WTC11 (cell line): Measurements from ENCODE around the gene CAV3. TPM values are rescaled to one million over a fixed set of nuclear protein-coding genes. Genes with fewer than 3 reads are reported as not detected.

Experiments used
- ATAC-seq: fragments of 200-7000 bp; cut with Tn5 transposase; 2 replicates; pipeline ENCODE4 v1.10.0; 2021; ENCODE audit warnings: mild to moderate bottlenecking, moderate library complexity
- CTCF ChIA-PET: fragments of 300-600 bp; sonication (Branson Sonifier 250); formaldehyde crosslinking; loops from one replicate; lab custom pipeline; 2021; ENCODE audit warnings: antibody characterized with exemption; lab: Charles Lee
- POLR2A ChIA-PET: fragments of 350-600 bp; sonication (Branson Sonifier 250); formaldehyde crosslinking; loops from one replicate; lab custom pipeline; 2021; ENCODE audit warnings: antibody characterized with exemption; lab: Charles Lee
- DNase-seq: peaks from one replicate; pipeline ENCODE4 v3.0.0; 2021; ENCODE audit warnings: low spot score
- H3K27ac Mint-ChIP-seq: 2 replicates; pipeline ENCODE4 v1.8.0; 2021; ENCODE audit warnings: mixed read lengths
- H3K27me3 Mint-ChIP-seq: 2 replicates; pipeline ENCODE4 v1.8.0; 2021; ENCODE audit warnings: low read depth, mild to moderate bottlenecking, moderate library complexity, mixed read lengths
- H3K36me3 Mint-ChIP-seq: 2 replicates; pipeline ENCODE4 v1.8.0; 2021; ENCODE audit warnings: mixed read lengths
- H3K4me1 Mint-ChIP-seq: 2 replicates; pipeline ENCODE4 v1.8.0; 2022; ENCODE audit warnings: mixed read lengths
- H3K4me3 Mint-ChIP-seq: 2 replicates; pipeline ENCODE4 v1.8.0; 2021; ENCODE audit warnings: mild to moderate bottlenecking, moderate library complexity, mixed read lengths
- H3K9me3 Mint-ChIP-seq: 2 replicates; pipeline ENCODE4 v1.8.0; 2021; ENCODE audit warnings: mixed read lengths
- ARID4B ChIP-seq: sonication (generic); formaldehyde crosslinking; IDR thresholded peaks from 2 replicates; pipeline ENCODE4 v1.8.0; 2023; ENCODE audit warnings: missing genetic modification reagents, mild to moderate bottlenecking, borderline replicate concordance
- ATF1 ChIP-seq: sonication (generic); formaldehyde crosslinking; IDR thresholded peaks from 2 replicates; pipeline ENCODE4 v1.8.1; 2023; ENCODE audit warnings: mild to moderate bottlenecking, moderate library complexity, missing genetic modification reagents
- CREB1 ChIP-seq: sonication (generic); formaldehyde crosslinking; IDR thresholded peaks from 2 replicates; pipeline ENCODE4 v1.8.0; 2023; ENCODE audit warnings: mild to moderate bottlenecking, missing genetic modification reagents
- CREM ChIP-seq: sonication (generic); formaldehyde crosslinking; IDR thresholded peaks from 2 replicates; pipeline ENCODE4 v1.8.1; 2022; ENCODE audit warnings: mild to moderate bottlenecking, missing genetic modification reagents, moderate library complexity
- ELF4 ChIP-seq: sonication (generic); formaldehyde crosslinking; IDR thresholded peaks from 2 replicates; pipeline ENCODE4 v1.8.1; 2022; ENCODE audit warnings: low read depth, mild to moderate bottlenecking, moderate library complexity, missing genetic modification reagents
- ERG ChIP-seq: fragments of 250-450 bp; sonication (Bioruptor Pico); IDR thresholded peaks from 2 replicates; pipeline ENCODE4 v1.8.0; 2021; ENCODE audit warnings: mild to moderate bottlenecking
- FOXP1 ChIP-seq: sonication (generic); formaldehyde crosslinking; IDR thresholded peaks from 2 replicates; pipeline ENCODE4 v1.8.0; 2022; ENCODE audit warnings: missing genetic modification reagents, mild to moderate bottlenecking, moderate library complexity, borderline replicate concordance
- GTF2I ChIP-seq: fragments of 250-450 bp; sonication (Bioruptor Pico); conservative IDR thresholded peaks from 2 replicates; pipeline ENCODE4 v1.4.0; 2021; ENCODE audit warnings: mild to moderate bottlenecking
- IRF2 ChIP-seq: sonication (generic); formaldehyde crosslinking; IDR thresholded peaks from 2 replicates; pipeline ENCODE4 v1.8.0; 2022; ENCODE audit warnings: low read depth, missing genetic modification reagents, borderline replicate concordance
- MXD4 ChIP-seq: fragments of 250-450 bp; sonication (Bioruptor Pico); IDR thresholded peaks from 2 replicates; pipeline ENCODE4 v1.8.0; 2021; ENCODE audit warnings: mild to moderate bottlenecking, moderate library complexity, borderline replicate concordance
- MYBL2 ChIP-seq: sonication (generic); formaldehyde crosslinking; IDR thresholded peaks from 2 replicates; pipeline ENCODE4 v1.8.1; 2023; ENCODE audit warnings: mild to moderate bottlenecking, moderate library complexity, missing genetic modification reagents
- NFE2L1 ChIP-seq: sonication (generic); formaldehyde crosslinking; IDR thresholded peaks from 2 replicates; pipeline ENCODE4 v1.8.1; 2023; ENCODE audit warnings: missing genetic modification reagents
- NR1H2 ChIP-seq: sonication (generic); formaldehyde crosslinking; IDR thresholded peaks from 2 replicates; pipeline ENCODE4 v1.9.0; 2021; ENCODE audit warnings: mild to moderate bottlenecking, moderate library complexity, missing genetic modification reagents
- OVOL2 ChIP-seq: fragments of 250-450 bp; sonication (Bioruptor Pico); IDR thresholded peaks from 2 replicates; pipeline ENCODE4 v1.9.0; 2021; ENCODE audit warnings: mild to moderate bottlenecking, borderline replicate concordance
- PRDM15 ChIP-seq: sonication (generic); formaldehyde crosslinking; IDR thresholded peaks from 2 replicates; pipeline ENCODE4 v1.8.0; 2022; ENCODE audit warnings: missing genetic modification reagents
- PREB ChIP-seq: sonication (generic); formaldehyde crosslinking; IDR thresholded peaks from 2 replicates; pipeline ENCODE4 v1.8.1; 2022; ENCODE audit warnings: mild to moderate bottlenecking, missing genetic modification reagents, moderate library complexity, borderline replicate concordance
- SOX15 ChIP-seq: fragments of 250-450 bp; sonication (Bioruptor Pico); IDR thresholded peaks from 2 replicates; pipeline ENCODE4 v1.9.0; 2021; ENCODE audit warnings: mild to moderate bottlenecking
- TCF7 ChIP-seq: sonication (generic); formaldehyde crosslinking; IDR thresholded peaks from 2 replicates; pipeline ENCODE4 v1.8.0; 2022; ENCODE audit warnings: mild to moderate bottlenecking, low read depth, missing genetic modification reagents, moderate library complexity
- ZNF232 ChIP-seq: sonication (generic); formaldehyde crosslinking; IDR thresholded peaks from 2 replicates; pipeline ENCODE4 v1.8.0; 2022; ENCODE audit warnings: mild to moderate bottlenecking, missing genetic modification reagents
- ZNF423 ChIP-seq: fragments of 250-450 bp; sonication (Bioruptor Pico); IDR thresholded peaks from 2 replicates; pipeline ENCODE4 v2.1.2; 2022; ENCODE audit warnings: mild to moderate bottlenecking, moderate library complexity
- ZNF671 ChIP-seq: fragments of 250-450 bp; sonication (Bioruptor Pico); IDR thresholded peaks from 2 replicates; pipeline ENCODE4 v1.8.0; 2021; ENCODE audit warnings: mild to moderate bottlenecking
- total RNA-seq: library from RNA; stranded (reverse); gene quantifications from 3 replicates; pipeline ENCODE4 v1.2.3, GENCODE V29; 2021
- TF ChIP-seq, protein P1 (sequence below): sonication (generic); formaldehyde crosslinking; IDR thresholded peaks from 2 replicates; pipeline ENCODE4 v1.8.1; 2023; ENCODE audit warnings: mild to moderate bottlenecking, missing genetic modification reagents, moderate library complexity
- TF ChIP-seq, protein P2 (sequence below): fragments of 200-600 bp; IDR thresholded peaks from 2 replicates; pipeline ENCODE4 v1.8.0; 2022; ENCODE audit warnings: antibody characterized with exemption

The CAV3 gene
- total RNA-seq, 1 experiment from 2014 or later, result not detected

GRCh38 chr3:8709287-8709686, 24.3 kb upstream of the CAV3 start:
- TF ChIP-seq TCF7 (CRISPR knock-in tag) (no peak), MXD4 (CRISPR knock-in tag) (no peak), IRF2 (CRISPR knock-in tag) (no peak), CREB1 (CRISPR knock-in tag) (no peak), ELF4 (CRISPR knock-in tag) (no peak), SOX15 (no peak), GTF2I (no peak), NFE2L1 (CRISPR knock-in tag) (no peak)
- no peak for ATAC-seq
- Mint-ChIP-seq H3K4me1 (no peaks in the 10 kb centered on the region), H3K27ac (no peak overlapping the region), H3K9me3 (no peaks in the 10 kb centered on the region), H3K27me3 (peaks cover 100% of the 10 kb centered on the region), H3K36me3 (no peaks in the 10 kb centered on the region), H3K4me3 (no peak overlapping the region)
- ChIA-PET CTCF (interaction anchor here (2.3 kb wide), 1 partner anchor 60 kb away, joined by 6 read pairs; the partner anchor contains the start of gene OXTR), POLR2A (no interaction called here)
- DNase-seq, result no peak

- POLR2A ChIA-PET, result no interaction called here
- no peak for DNase-seq
- Mint-ChIP-seq H3K36me3 (no peaks in the 10 kb centered on the region), H3K9me3 (no peaks in the 10 kb centered on the region), H3K4me3 (no peak overlapping the region), H3K27me3 (peaks cover 100% of the 10 kb centered on the region), H3K4me1 (0 out of 2 replicates have a peak, but pooled peaks cover 2% of the 10 kb centered on the region), H3K27ac (no peak overlapping the region)
- CTCF ChIA-PET, result interaction anchor here (0.6 kb wide), 1 partner anchor 1216 kb away, joined by 3 read pairs; no protein-coding TSS in a partner anchor
- ATAC-seq, result no peak
- TF ChIP-seq OVOL2 (CRISPR knock-in tag) (no peak), ERG (CRISPR knock-in tag) (no peak), ZNF423 (CRISPR knock-in tag) (no peak), ATF1 (CRISPR knock-in tag) (no peak), CREM (CRISPR knock-in tag) (no peak), MYBL2 (no peak), NFE2L1 (CRISPR knock-in tag) (no peak), ZNF232 (no peak), CREB1 (CRISPR knock-in tag) (no peak), NR1H2 (CRISPR knock-in tag) (no peak), FOXP1 (CRISPR knock-in tag) (no peak), PRDM15 (no peak), PREB (CRISPR knock-in tag) (no peak), ZNF671 (CRISPR knock-in tag) (no peak), ARID4B (no peak)
- TF ChIP-seq, protein P1, sequence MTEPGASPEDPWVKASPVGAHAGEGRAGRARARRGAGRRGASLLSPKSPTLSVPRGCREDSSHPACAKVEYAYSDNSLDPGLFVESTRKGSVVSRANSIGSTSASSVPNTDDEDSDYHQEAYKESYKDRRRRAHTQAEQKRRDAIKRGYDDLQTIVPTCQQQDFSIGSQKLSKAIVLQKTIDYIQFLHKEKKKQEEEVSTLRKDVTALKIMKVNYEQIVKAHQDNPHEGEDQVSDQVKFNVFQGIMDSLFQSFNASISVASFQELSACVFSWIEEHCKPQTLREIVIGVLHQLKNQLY (CRISPR knock-in tag), result no peak
- TF ChIP-seq, protein P2, sequence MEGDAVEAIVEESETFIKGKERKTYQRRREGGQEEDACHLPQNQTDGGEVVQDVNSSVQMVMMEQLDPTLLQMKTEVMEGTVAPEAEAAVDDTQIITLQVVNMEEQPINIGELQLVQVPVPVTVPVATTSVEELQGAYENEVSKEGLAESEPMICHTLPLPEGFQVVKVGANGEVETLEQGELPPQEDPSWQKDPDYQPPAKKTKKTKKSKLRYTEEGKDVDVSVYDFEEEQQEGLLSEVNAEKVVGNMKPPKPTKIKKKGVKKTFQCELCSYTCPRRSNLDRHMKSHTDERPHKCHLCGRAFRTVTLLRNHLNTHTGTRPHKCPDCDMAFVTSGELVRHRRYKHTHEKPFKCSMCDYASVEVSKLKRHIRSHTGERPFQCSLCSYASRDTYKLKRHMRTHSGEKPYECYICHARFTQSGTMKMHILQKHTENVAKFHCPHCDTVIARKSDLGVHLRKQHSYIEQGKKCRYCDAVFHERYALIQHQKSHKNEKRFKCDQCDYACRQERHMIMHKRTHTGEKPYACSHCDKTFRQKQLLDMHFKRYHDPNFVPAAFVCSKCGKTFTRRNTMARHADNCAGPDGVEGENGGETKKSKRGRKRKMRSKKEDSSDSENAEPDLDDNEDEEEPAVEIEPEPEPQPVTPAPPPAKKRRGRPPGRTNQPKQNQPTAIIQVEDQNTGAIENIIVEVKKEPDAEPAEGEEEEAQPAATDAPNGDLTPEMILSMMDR, result no peak
These were observed 23.6 kb upstream of the CAV3 start for GRCh38 chr3:8709801-8710507.
